ENCODE results near the gene TRIM14.
"Not testable (repeated sequence)": the region's sequence is repeated elsewhere in the genome, so short reads cannot be mapped to it uniquely, and the experiment has no call there.

TRIM14 gene

GRCh38 chr9:98046180-98046543 is 72.9 kb downstream of the TRIM14 start:
- DNase-seq (ENCODE audit: low read depth) = no peak

GRCh38 chr9:98045234-98046179 is 73.5 kb downstream of the TRIM14 start:
- DNase-seq (ENCODE audit: low read depth) = no peak

- DNase-seq (ENCODE audit: low read depth) = no peak
Observed at GRCh38 chr9:98043915-98044314, 75.1 kb downstream of the TRIM14 start.

GRCh38 chr9:98040212-98040611 is 78.8 kb downstream of the TRIM14 start:
- no peak for DNase-seq (ENCODE audit: low read depth)

GRCh38 chr9:98039607-98040017 is 79.4 kb downstream of the TRIM14 start:
- DNase-seq (ENCODE audit: low read depth) = no peak

GRCh38 chr9:98038958-98039357 is 80.1 kb downstream of the TRIM14 start:
- no peak for DNase-seq (ENCODE audit: low read depth)

- no peak for DNase-seq (ENCODE audit: low read depth)
Observed at GRCh38 chr9:98037357-98037756, 81.7 kb downstream of the TRIM14 start.

- no peak for DNase-seq (ENCODE audit: low read depth)
Observed at GRCh38 chr9:98034593-98035546, 84.2 kb downstream of the TRIM14 start.

- DNase-seq (ENCODE audit: low read depth) = no peak
Observed at GRCh38 chr9:98031935-98032334, 87.1 kb downstream of the TRIM14 start.

GRCh38 chr9:98031169-98031568 is 87.9 kb downstream of the TRIM14 start:
- DNase-seq (ENCODE audit: low read depth) = no peak

- no peak for DNase-seq (ENCODE audit: low read depth)
Observed at GRCh38 chr9:98024702-98025101, 94.3 kb downstream of the TRIM14 start.

GRCh38 chr9:98022447-98022846 is 96.6 kb downstream of the TRIM14 start:
- DNase-seq (ENCODE audit: low read depth) = no peak

- no peak for DNase-seq (ENCODE audit: low read depth)
Observed at GRCh38 chr9:98021306-98022040, 97.5 kb downstream of the TRIM14 start.

- DNase-seq (ENCODE audit: low read depth) = no peak
Observed at GRCh38 chr9:98020476-98021145, 98.4 kb downstream of the TRIM14 start.

GRCh38 chr9:98019869-98020268 is 99.2 kb downstream of the TRIM14 start:
- not testable (repeated sequence) for DNase-seq (ENCODE audit: low read depth)
